Activated CD8-positive, alpha-beta memory T cell treated with anti-CD3 and anti-CD28 coated beads, Interleukin-2, amount 50 U/mL, for 24 hours (primary cell): ENCODE measurements around the gene GPR15LG.
"Not testable (repeated sequence)": the region's sequence is repeated elsewhere in the genome, so short reads cannot be mapped to it uniquely, and the experiment has no call there.

Experiments used
- DNase-seq: peaks from one replicate; pipeline ENCODE4 v3.0.0-alpha.2; 2020; ENCODE audit errors: extremely low read depth

Gene GPR15LG

DNA sequence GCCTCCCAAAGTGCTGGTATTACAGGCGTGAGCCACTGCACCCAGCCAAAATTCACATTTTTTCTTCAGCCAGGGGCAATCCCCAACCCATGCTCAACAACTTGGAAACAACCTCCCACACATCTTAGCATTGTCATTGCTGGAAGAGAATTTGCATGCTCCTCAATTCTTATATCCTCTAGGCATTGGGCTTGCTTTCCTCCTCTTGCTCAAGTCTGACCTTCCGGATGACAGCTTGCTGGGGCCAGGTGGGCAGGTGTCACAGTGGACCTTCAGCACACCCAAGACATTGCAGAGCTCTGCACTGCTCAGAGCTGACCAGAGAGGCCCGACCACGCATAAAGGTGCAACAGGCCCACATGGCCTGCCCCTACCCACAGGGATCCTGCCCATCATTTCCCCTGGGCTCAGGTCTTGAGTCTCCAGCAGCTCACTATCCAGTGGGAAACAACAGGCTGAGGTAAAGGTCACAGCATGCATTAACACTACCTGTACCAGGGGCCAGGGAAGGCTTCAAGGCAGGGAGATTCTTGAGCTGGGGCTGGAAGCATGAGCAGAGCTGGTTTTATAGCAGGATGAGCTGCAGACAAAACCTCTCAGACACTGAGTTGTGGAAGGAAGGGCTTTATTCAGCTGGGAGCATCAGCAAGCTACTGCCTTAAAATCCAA, 6.8 kb upstream of the GPR15LG start:
- DNase-seq = no peak

DNA sequence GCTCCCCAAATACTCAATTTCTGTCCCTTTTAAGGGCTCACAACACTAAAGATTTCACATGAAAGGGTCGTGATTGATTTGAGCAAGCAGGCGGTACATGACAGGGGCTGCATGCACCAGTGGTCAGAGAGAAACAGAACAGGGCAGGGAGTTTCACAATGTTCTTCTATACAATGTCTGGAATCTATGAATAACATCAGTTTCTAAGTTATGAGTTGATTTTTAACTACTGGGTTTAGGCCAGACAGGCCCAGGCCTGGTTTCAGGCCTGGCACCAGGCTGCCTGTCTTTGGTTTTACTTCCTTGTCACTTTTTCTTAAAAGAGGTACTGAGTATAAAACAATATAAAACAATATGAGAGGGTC, 6.3 kb upstream of the GPR15LG start:
- not testable (repeated sequence) for DNase-seq

DNA sequence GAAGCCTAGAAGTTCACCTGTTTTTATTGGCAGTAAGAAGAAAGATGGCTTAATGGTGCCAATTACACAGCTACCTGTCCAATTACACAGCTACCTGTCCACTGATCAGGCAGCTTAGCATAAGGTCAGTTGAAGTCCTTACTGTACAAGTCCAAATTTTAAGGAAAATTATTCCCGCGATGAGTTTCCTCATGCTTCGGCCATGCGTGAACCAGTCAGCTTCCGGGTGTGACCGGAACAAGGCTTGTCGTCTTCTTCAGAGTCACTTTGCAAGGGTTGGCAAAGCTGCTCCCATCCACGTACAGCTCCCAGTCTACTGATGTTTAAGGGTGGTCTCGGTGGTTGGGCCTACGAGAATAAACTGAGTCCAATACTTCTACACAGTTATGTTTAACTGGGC, 5.2 kb upstream of the GPR15LG start:
- not testable (repeated sequence) for DNase-seq

GRCh38 chr10:84171237-84171636, 2.4 kb upstream of the GPR15LG start:
- DNase-seq = not testable (repeated sequence)

- not testable (repeated sequence) for DNase-seq
Observed at GRCh38 chr10:84171700-84172466, 1.7 kb upstream of the GPR15LG start.

DNA sequence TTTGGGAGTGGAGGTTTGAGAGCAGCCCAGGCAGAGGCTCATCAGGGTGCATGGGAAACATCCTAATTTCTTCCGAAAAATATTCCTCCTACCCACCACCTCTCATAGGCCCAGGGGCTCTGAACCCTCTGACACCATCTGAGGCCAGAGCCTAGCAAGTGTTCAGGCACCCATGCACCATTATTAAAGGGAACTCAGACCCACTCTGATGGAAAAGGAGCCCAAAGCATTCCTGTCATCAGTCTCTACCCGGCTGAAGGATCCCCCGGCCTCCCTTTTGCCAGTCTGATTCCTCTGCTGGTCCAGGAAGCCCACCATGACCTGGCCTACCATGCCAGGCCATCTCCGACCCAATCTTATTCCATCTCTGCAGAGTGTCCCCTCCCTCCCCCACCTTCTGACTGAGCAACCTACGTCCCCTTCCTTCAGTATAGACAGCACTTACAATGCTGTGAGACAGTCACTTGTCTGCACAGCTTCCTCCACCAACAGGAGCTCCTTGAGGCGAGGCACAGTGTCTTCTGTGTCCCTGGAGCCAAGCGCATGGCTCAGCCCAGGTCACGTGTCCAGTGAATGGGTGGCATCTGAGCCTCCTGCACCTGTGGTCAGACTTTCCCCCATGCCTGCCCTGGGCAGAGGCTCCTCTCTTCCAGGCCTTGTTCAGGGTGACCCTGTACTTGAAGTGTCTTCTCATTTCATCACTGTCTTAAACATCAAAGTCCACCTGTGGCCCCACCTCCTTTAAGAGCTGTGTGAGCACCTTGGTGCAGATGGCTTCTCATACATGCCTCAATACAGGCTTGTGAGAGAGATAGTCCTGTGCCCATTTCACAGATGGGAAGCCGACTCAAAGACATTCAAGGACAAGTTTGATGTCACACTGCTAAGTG, 889 bp upstream of the GPR15LG start:
- no peak for DNase-seq

GRCh38 chr10:84175436-84175835, 1.8 kb downstream of the GPR15LG start:
- no peak for DNase-seq

DNA sequence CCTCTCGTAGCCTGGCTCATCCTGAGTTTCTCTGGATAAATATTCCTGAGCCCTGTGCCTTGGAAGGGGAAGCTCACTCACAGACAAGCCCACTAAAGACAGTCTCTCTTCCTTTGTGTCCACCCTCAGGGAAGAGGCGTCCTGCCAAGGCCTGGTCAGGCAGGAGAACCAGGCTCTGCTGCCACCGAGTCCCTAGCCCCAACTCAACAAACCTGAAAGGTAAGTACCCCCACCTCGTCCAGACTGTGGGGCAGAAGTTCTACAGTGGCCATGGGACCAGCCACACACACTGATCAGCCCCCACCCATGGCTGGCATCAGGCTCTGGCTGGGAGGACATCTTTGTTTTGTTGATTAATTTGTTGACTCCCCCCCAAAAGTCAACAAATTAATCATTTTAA, 2.8 kb downstream of the GPR15LG start:
- no peak for DNase-seq

- DNase-seq = no peak
Observed at GRCh38 chr10:84176836-84177474, 3.4 kb downstream of the GPR15LG start.

GRCh38 chr10:84177541-84178141, 4.0 kb downstream of the GPR15LG start:
- DNase-seq = no peak

DNA sequence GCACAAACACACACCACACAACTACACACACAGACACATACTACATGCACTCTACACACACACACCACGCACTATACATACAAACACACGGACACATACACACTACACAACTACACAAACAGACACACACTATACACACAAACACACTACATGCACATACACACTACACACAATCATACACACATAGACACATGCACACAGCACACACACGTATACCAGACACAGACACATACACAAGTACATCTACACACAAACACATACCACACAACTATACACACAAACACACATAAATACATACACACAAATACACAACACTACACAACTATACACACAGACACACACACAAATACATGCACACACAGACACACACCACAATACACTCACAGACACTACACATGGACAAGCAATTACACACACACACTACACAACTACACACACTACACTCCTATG, 4.6 kb downstream of the GPR15LG start:
- DNase-seq = no peak

- DNase-seq = no peak
Observed at GRCh38 chr10:84179059-84179710, 5.6 kb downstream of the GPR15LG start.

GRCh38 chr10:84180386-84180785, 6.8 kb downstream of the GPR15LG start:
- not testable (repeated sequence) for DNase-seq

- DNase-seq = no peak
Observed at GRCh38 chr10:84181631-84182030, 8.0 kb downstream of the GPR15LG start.

DNA sequence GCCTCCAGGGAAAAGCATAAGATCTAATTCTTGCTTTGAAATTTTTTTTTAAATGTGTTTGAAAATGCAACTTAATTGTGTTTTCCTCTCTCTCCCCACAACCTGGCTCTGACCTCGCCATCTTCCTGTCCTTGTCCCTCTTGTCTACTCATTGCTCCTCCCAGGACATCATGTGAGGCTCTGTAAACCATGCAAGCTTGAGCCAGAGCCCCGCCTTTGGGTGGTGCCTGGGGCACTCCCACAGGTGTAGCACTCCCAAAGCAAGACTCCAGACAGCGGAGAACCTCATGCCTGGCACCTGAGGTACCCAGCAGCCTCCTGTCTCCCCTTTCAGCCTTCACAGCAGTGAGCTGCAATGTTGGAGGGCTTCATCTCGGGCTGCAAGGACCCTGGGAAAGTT, 10.9 kb downstream of the GPR15LG start:
- DNase-seq = no peak

- DNase-seq = no peak
Observed at GRCh38 chr10:84185526-84186175, 12.1 kb downstream of the GPR15LG start.

DNA sequence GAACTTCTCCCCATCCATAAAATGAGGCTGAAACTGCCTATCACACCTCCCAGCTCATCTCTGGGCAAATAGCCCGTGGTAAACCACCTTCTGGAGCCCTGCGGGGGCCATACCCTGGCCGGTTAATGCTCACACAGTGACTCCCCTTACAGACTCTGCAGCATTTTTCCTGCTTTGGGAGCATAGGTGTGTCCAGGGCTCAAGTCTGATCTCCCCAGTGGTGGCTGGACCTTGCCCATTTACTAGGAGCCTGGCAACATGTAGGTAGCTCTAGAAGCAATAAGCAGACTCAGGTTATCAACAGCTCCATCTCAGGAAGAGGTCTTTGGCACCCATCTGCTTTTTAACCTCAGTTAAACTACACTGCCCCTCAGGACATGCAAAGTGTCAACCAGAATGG, 15.2 kb downstream of the GPR15LG start:
- no peak for DNase-seq

- no peak for DNase-seq
Observed at GRCh38 chr10:84190621-84191020, 17.0 kb downstream of the GPR15LG start.

- DNase-seq = no peak
Observed at GRCh38 chr10:84191106-84191505, 17.5 kb downstream of the GPR15LG start.

DNA sequence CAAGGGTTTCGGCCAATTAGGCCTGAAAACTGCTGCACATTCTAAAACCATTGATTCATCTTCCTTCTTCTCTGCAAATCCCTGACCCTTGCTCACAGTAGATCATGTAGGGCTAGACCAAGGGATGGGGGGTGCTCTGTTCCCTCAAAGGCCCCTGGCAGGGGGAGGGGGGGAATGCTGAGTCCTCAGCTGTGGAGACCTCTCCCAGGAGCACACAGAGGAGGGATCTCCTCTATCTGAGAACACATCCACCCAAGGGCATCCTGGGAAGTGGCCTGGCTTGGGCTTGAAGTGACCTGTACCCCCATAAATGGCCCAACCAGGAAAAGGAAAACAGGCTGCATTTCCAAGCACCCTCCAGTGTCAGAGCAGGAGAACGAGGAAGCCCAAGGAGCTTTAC, 19.7 kb downstream of the GPR15LG start:
- no peak for DNase-seq
